Coronary artery (tissue), 2 donors: Measurements from ENCODE around the gene PRRG3.

Source experiments
- DNase-seq: peaks from one replicate; pipeline ENCODE4 v3.0.0-alpha.2; 2017; ENCODE audit warnings: low spot score
- H3K27ac ChIP-seq, 2 donors: fragments of 200-600 bp; sonication (generic); one replicate each; pipeline ENCODE4 v1.5.1; 2016 to 2019
- H3K4me3 ChIP-seq: fragments of 200-600 bp; sonication (generic); 2 replicates; pipeline ENCODE4 v1.5.1; 2016; ENCODE audit warnings: mild to moderate bottlenecking, moderate library complexity
- TF ChIP-seq, protein P1 (sequence below): fragments of 200-600 bp; sonication (generic); IDR thresholded peaks from one replicate; pipeline ENCODE4 v1.5.1; 2019; ENCODE audit warnings: antibody characterized with exemption

Gene PRRG3

DNA sequence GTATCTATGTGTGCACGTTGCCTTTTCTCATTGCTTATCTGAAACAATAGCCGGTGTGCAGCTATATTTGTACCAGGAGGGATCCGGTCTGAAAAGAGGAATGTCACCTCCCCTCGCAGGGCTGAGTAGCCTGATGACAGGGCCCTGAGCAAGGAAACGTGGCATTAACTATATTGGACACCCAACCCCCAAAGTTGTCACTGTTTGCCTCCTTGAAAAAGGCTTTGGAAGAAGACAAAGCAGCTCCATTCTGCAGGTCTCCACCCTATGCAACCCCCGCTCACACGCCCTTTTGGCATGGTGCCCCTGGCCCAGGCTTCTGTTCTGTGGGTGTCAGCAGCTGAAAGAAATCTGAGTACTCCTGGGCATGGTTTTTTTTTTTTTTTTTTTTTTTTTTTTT is 8.2 kb downstream of the PRRG3 start:
- no peak for DNase-seq
- no peak overlapping the region for H3K27ac ChIP-seq
- TF ChIP-seq, protein P1, sequence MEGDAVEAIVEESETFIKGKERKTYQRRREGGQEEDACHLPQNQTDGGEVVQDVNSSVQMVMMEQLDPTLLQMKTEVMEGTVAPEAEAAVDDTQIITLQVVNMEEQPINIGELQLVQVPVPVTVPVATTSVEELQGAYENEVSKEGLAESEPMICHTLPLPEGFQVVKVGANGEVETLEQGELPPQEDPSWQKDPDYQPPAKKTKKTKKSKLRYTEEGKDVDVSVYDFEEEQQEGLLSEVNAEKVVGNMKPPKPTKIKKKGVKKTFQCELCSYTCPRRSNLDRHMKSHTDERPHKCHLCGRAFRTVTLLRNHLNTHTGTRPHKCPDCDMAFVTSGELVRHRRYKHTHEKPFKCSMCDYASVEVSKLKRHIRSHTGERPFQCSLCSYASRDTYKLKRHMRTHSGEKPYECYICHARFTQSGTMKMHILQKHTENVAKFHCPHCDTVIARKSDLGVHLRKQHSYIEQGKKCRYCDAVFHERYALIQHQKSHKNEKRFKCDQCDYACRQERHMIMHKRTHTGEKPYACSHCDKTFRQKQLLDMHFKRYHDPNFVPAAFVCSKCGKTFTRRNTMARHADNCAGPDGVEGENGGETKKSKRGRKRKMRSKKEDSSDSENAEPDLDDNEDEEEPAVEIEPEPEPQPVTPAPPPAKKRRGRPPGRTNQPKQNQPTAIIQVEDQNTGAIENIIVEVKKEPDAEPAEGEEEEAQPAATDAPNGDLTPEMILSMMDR = no peak
- H3K4me3 ChIP-seq = no peak overlapping the region

GRCh38 chrX:151704041-151704663 is 8.9 kb downstream of the PRRG3 start:
- DNase-seq = no peak
- H3K4me3 ChIP-seq = no peak overlapping the region
- TF ChIP-seq, protein P1 = no peak
- H3K27ac ChIP-seq = no peak overlapping the region

DNA sequence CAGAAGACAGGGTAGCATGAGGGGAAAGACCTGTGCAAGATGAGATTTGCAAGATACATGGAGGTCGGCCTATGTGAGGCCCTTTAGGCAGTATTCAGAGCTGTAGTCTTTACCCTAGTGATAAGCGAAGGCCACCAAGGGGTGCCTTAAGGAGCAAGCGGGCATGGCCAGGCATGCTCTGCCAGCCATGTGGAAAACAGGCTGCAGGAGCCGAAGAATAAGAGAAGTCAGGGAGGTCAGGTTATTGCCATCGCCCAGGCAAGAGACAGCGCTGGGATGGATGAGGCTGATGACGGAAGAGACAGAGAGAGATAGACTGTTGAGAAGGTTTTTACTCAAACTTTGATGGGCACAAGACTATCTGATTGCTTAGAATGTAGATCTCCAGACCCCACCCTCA is 13.6 kb downstream of the PRRG3 start:
- H3K4me3 ChIP-seq = no peak overlapping the region
- no peak overlapping the region for H3K27ac ChIP-seq
- TF ChIP-seq, protein P1 = no peak
- no peak for DNase-seq

- no peak for DNase-seq
- Histone ChIP-seq H3K27ac (no peak overlapping the region), H3K4me3 (no peak overlapping the region)
- TF ChIP-seq, protein P1 = no peak
Observed at GRCh38 chrX:151710457-151710856, 15.2 kb downstream of the PRRG3 start.

- H3K4me3 ChIP-seq = no peak overlapping the region
- no peak overlapping the region for H3K27ac ChIP-seq
- TF ChIP-seq, protein P1 = no peak
- DNase-seq = no peak
Observed at GRCh38 chrX:151711154-151711553, 15.9 kb downstream of the PRRG3 start.

GRCh38 chrX:151711787-151712186 is 16.5 kb downstream of the PRRG3 start:
- Histone ChIP-seq H3K27ac (no peak overlapping the region), H3K4me3 (no peak overlapping the region)
- TF ChIP-seq, protein P1 = no peak
- no peak for DNase-seq

DNA sequence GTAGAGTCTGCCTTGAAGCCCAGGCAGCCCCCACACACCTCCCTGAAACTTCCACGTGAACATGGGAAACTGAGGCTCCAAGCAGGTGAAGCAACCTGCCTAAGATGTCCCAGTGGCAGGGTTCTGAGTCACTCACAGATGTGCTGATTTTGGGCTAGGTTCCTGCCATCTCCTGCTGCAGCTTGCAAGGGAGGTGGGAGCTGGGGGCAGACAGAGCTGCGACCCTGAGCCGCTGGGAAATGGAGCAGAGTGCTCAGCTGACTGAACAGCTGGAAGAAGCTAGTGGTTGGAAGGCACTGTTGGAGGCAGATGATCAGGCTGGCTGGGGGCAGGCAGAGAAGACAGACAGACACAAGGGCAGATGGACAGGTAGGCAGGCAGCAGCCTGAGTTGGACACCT is 17.0 kb downstream of the PRRG3 start:
- TF ChIP-seq, protein P1 = no peak
- Histone ChIP-seq H3K27ac (no peak overlapping the region), H3K4me3 (no peak overlapping the region)
- DNase-seq = no peak
